Choroid plexus epithelial cell (primary cell): ENCODE measurements around the gene IQCF6.
"Not testable (repeated sequence)": the region's sequence is repeated elsewhere in the genome, so short reads cannot be mapped to it uniquely, and the experiment has no call there.

ENCODE experiments used
- DNase-seq: peaks from one replicate; pipeline ENCODE4 v3.0.0-alpha.2; 2010; ENCODE audit warnings: low read depth
- H3K4me3 ChIP-seq: 2 replicates; pipeline ENCODE4 v1.5.1; 2011; ENCODE audit warnings: low read depth, mild to moderate bottlenecking, control low read depth, low read length, moderate library complexity
- CTCF ChIP-seq: conservative IDR thresholded peaks from 2 replicates; pipeline ENCODE4 v1.5.1; 2011; ENCODE audit warnings: low read depth, mild to moderate bottlenecking, control low read depth, inconsistent platforms, low read length, moderate library complexity

The IQCF6 gene

GRCh38 chr3:51748327-51748726 is 30.7 kb downstream of the IQCF6 start:
- no peak for DNase-seq
- no peak overlapping the region for H3K4me3 ChIP-seq
- no peak for TF ChIP-seq CTCF

GRCh38 chr3:51747840-51748239 is 31.2 kb downstream of the IQCF6 start:
- H3K4me3 ChIP-seq = no peak overlapping the region
- DNase-seq = no peak
- TF ChIP-seq CTCF = no peak

- not testable (repeated sequence) for DNase-seq, H3K4me3 ChIP-seq
These were observed 36.1 kb downstream of the IQCF6 start for GRCh38 chr3:51742978-51743377.

- H3K4me3 ChIP-seq, DNase-seq: not testable (repeated sequence)
These were observed 36.7 kb downstream of the IQCF6 start for GRCh38 chr3:51742320-51742719.

- no peak overlapping the region for H3K4me3 ChIP-seq
- DNase-seq = no peak
- no peak for TF ChIP-seq CTCF
These were observed 39.9 kb downstream of the IQCF6 start for GRCh38 chr3:51739110-51739509.

- no peak for TF ChIP-seq CTCF
- DNase-seq = no peak
- H3K4me3 ChIP-seq = no peak overlapping the region
These were observed 43.1 kb downstream of the IQCF6 start for GRCh38 chr3:51735950-51736349.

GRCh38 chr3:51735039-51735438 is 44.0 kb downstream of the IQCF6 start:
- H3K4me3 ChIP-seq = no peak overlapping the region
- no peak for TF ChIP-seq CTCF
- no peak for DNase-seq

- H3K4me3 ChIP-seq = no peak overlapping the region
- no peak for TF ChIP-seq CTCF
- DNase-seq = no peak
These were observed 44.5 kb downstream of the IQCF6 start for GRCh38 chr3:51734572-51734907.
